GM21825 (cell line): ENCODE results near the gene GAPDH.
A peak's percentile ranks its signal among the peaks of the same experiment; 100 is the strongest.
"Not testable (repeated sequence)": the region's sequence is repeated elsewhere in the genome, so short reads cannot be mapped to it uniquely, and the experiment has no call there.

Experiments
- ATAC-seq: cut with Tn5 transposase; IDR thresholded peaks from one replicate; pipeline ENCODE4 v1.9.1; 2021; ENCODE audit warnings: mild to moderate bottlenecking, moderate library complexity; ENCODE audit not compliant: unreplicated experiment

Gene GAPDH

DNA sequence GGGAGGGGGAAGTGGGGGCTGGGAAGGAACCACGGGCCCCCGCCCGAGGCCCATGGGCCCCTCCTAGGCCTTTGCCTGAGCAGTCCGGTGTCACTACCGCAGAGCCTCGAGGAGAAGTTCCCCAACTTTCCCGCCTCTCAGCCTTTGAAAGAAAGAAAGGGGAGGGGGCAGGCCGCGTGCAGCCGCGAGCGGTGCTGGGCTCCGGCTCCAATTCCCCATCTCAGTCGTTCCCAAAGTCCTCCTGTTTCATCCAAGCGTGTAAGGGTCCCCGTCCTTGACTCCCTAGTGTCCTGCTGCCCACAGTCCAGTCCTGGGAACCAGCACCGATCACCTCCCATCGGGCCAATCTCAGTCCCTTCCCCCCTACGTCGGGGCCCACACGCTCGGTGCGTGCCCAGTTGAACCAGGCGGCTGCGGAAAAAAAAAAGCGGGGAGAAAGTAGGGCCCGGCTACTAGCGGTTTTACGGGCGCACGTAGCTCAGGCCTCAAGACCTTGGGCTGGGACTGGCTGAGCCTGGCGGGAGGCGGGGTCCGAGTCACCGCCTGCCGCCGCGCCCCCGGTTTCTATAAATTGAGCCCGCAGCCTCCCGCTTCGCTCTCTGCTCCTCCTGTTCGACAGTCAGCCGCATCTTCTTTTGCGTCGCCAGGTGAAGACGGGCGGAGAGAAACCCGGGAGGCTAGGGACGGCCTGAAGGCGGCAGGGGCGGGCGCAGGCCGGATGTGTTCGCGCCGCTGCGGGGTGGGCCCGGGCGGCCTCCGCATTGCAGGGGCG, at the start of gene GAPDH:
Gene GAPDH (plus strand): TSS at position 595 of the 772 bp plus-strand sequence. CDS start 316 bp downstream, outside the sequence.
- peak; percentile 47 for ATAC-seq

DNA sequence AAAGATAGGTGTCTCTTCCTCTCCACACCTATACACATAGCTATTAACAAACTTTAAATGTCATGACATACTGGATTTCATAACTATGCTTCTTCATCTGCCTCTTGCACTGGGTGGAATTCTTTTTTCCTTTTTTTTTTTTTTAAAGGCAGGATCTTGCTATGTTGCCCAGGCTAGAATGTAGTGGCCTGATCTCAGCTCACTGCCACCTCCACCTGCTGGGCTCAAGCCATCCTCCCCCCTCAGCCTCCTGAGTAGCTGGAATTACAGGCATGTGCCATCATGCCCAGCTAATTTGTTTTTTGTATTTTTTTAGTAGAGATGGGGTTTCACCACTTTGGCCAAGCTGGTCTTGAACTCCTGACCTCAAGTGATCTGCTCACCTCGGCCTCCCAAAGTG, 46.1 kb upstream of the GAPDH start:
- no peak for ATAC-seq

DNA sequence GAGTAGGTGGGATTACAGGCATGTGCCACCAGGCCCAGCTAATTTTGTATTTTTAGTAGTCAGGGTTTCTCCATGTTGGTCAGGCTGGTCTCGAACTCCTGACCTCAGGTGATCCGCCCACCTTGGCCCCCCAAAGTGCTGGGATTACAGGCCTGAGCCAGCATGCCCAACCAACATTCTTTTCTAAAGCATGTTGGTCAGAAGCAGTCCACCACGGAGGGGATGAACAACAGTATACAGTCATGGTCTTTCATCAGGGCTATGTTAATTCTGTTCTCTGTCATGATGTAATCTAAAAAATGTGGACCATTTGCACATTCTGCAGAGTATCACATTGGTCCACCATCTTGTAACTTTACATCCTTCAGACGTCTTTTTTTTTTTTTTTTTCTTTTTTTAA, 44.9 kb upstream of the GAPDH start:
- ATAC-seq, result no peak

GRCh38 chr12:6490673-6491072, 43.6 kb upstream of the GAPDH start:
- ATAC-seq, result not testable (repeated sequence)

GRCh38 chr12:6492838-6493496, 41.4 kb upstream of the GAPDH start, which contains the start of gene MRPL51:
Gene MRPL51 (minus strand): TSS chr12:6493262. CDS start chr12:6493136, 126 bp downstream.
- ATAC-seq, result peak; percentile 60

DNA sequence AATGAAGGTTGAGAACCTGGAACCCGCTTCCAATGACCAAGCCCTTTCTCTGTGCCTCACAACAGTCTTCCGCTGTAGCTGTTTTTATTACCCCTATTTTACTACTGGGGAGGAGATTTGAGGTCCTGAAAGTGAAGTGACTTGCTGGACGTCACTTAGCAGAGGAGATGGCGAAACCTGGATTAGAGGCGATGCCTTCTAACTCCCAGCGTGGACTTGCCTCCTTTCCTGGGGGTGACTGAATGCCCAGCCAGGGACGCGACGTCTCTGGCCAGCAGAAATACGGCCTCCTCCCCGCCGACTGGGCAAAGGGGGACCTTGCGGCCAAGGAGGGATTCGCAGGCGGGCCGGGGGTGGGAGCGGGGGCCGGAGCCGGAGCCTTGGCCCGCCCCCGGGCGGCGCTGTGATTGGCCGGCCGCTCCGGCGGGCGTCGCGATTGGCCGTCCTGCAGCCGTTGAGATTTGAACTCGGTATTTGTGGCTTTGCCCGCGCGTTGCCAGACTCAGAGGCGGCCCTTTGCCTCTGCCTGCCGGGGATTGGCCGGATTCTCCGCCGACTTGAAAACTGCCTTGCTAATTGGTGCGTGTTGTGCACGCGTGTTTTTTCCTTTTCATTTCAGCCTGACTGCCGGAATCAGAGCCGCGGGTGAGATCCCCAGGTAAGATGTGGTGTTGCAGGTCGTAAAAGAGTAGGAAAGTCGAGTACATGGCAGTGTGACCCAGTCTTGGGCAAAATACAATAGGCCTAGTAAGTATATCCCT, 40.6 kb upstream of the GAPDH start, which contains the start of gene NCAPD2:
Gene NCAPD2 (plus strand): TSS at position 606 of the 761 bp plus-strand sequence. CDS start 997 bp downstream, outside the sequence.
- ATAC-seq, result peak; percentile 80

- ATAC-seq, result no peak
These were observed 40.0 kb upstream of the GAPDH start for GRCh38 chr12:6494258-6494743.

DNA sequence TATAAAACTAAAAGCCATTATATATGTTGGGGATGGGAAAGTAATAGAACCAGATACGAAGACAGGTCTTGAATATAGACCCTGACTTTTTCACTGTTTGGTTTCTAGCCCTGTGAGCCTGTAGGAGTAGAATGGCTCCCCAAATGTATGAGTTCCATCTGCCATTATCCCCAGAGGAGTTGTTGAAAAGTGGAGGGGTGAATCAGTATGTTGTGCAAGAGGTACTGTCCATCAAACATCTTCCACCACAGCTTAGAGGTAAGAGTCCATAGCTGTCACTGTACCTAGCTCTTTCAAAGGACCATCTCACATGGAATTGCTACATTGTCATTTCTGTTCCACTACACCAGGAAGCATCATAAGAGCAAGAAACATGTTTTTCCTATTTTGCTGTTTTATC, 39.3 kb upstream of the GAPDH start:
- no peak for ATAC-seq

DNA sequence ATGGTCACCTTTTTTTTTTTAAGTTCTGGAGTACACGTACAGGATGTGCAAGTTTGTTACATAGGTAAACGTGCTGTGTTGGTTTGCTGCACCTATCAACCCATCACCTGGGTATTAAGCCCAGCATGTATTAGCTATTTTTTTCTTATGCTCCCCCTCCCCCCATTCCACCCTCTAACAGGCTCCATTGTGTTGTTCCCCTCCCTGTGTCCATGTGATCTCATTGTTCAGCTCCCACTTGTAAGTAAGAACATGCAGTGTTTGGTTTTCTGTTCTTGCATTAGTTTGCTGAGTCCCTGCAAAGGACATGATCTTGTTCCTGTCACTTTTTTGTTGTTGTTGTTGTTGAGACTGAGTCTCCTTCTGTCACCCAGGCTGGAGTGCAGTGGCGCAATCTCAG, 37.0 kb upstream of the GAPDH start:
- not testable (repeated sequence) for ATAC-seq

GRCh38 chr12:6500466-6500865, 33.9 kb upstream of the GAPDH start:
- ATAC-seq, result no peak

DNA sequence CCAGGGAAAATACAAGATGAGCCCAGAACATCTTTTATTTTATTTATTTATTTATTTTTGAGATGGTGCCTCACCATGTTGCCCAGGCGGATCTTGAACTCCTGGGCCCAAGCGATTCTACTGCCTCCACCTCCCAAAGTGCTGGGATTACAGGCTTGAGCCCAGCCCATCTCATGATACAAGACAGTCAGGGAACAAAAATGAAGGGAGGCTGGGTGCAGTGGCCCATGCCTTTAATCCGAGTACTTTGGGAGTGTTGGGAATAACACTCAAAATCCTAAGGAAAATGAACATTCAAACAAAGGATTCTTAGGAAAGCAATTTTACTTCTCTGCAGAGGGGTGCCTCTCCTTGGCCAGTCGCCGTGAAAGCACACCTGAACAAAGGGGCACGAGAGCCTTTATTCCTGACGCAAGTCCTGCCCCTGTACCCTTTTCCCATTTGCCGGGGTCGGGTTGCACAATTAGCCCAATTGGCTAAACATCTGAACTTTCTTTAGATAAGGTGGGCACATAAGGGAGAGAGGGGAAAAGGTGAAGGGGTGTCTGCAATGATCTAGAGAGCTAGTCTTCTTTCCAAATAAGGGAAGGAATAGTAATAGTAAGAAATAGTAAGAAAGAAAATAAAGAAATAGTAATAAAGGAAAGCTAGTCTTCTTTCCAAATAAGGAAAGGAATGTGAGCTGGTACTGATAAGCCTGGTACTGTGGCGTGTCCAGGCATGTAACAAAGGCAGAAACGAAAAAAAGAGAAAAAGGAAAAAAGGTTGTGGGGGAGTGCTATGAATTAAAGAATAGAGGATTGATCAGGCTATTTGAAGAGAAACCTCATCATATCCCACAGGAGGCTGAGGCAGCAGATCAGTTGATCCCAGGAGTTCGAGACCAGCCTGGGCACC, 27.0 kb upstream of the GAPDH start:
- no peak for ATAC-seq

- no peak for ATAC-seq
These were observed 26.2 kb upstream of the GAPDH start for GRCh38 chr12:6508087-6508486.

GRCh38 chr12:6520186-6520585, 14.1 kb upstream of the GAPDH start:
- ATAC-seq, result no peak

DNA sequence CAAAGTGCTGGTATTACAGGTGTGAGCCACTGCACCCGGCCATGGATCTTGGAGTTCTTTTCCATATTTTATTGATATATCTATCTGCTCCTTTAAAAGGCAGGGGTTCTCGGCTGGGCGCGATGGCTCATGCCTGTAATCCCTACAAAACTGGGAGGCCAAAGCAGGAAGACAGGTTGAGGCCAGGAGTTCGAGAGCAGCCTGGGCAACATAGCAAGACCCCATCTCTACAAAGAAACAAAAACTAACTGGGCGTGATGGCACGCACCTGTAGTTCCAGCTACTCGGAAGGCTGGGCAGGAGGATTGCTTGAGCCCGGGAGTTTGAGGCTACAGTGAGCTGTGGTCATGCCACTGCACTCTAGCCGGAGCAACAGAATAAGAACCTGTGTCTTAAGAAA, 12.1 kb upstream of the GAPDH start:
- ATAC-seq, result no peak

DNA sequence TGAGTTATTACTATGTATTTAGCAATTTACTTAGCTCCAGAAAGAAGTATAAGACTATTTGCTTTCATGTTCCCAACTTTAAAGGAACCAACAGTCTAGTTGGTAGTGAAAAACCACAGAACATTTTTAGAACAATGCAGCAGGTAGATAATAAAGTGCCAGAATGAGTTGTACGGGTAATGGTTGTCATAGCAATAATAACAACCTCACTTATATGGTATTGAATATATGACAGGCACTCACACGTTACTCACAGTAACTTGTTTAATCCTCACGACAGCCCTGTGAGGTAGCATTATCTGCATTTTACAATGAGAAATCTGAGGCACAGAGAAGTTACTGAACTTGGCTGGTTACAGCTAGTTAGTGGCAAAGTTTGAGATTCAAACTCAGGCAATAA, 10.6 kb upstream of the GAPDH start:
- no peak for ATAC-seq

GRCh38 chr12:6524648-6525047, 9.7 kb upstream of the GAPDH start:
- ATAC-seq, result no peak

DNA sequence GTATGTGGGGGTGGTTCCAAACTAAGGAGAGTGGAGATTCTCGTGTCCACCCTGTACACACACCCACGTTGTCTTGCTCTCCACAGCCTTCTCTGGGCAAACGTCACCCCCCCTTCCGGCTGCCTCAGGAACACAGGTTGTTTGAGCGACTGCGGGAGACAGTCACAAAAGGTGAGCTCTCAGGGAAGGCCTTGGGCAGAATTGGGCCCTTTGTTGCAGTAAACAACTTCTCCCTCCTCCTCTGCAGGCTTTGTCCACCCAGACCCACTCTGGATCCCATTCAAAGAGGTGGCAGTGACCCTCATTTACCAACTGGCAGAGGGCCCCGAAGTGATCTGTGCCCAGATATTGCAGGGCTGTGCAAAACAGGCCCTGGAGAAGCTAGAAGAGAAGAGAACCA, 8.1 kb upstream of the GAPDH start:
- ATAC-seq, result no peak

DNA sequence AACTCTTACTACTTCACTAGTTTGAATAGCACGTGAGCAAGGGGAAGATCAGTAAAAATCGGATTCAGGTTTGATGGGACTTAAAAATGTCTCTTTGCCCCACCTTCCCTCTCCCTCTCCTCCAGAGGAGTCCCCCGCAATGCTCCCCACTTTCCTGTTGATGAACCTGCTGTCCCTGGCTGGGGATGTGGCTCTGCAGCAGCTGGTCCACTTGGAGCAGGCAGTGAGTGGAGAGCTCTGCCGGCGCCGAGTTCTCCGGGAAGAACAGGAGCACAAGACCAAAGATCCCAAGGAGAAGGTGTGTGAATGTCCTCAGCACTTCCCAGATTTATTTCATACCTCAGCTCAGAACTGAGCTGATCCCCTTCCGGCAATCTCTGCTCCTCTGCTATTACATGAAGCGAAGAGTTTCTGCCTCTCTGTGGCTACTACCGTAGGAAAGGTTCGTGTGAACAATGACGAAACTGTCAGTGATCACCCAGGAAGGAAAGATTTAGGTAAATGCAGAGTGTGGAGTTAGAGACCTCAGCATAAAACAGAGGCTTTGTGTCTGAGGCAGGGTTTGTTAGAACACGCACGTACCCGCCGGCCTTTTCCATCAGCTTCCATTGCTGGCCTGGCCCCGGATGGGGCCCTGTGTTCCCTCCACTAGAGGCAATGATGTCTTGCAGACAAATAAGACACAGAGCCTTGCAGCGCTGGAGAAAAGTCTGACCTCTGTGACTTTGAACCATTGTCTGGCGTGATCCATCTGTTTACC, 7.4 kb upstream of the GAPDH start:
- no peak for ATAC-seq

DNA sequence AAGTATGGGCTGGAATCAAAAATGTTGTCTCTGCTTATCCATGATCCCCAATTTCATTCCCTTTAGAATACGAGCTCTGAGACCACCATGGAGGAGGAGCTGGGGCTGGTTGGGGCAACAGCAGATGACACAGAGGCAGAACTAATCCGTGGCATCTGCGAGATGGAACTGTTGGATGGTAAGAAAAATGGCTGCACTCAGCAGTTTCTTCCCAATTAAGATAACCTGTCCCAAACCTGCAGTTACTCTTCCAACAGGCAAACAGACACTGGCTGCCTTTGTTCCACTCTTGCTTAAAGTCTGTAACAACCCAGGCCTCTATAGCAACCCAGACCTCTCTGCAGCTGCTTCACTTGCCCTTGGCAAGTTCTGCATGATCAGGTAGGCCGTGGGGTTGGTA, 6.6 kb upstream of the GAPDH start:
- no peak for ATAC-seq
